LHCN-M2 (cell line): Measurements from ENCODE around the gene SWT1. TPM values are rescaled to one million over a fixed set of nuclear protein-coding genes. Genes with fewer than 3 reads are reported as not detected.
"Not testable (repeated sequence)": the region's sequence is repeated elsewhere in the genome, so short reads cannot be mapped to it uniquely, and the experiment has no call there.

Source experiments
- DNase-seq: peaks from one replicate; pipeline ENCODE4 v3.0.0-alpha.2; 2012; ENCODE audit warnings: low read depth
- total RNA-seq: library from RNA; depleted of rRNA; stranded (reverse); fragments of >200 nt; gene quantifications from 2 replicates; pipeline ENCODE4 v1.2.3, GENCODE V29; 2014

The SWT1 gene
- total RNA-seq, 1 experiment from 2014 or later = 4.2 TPM

DNA sequence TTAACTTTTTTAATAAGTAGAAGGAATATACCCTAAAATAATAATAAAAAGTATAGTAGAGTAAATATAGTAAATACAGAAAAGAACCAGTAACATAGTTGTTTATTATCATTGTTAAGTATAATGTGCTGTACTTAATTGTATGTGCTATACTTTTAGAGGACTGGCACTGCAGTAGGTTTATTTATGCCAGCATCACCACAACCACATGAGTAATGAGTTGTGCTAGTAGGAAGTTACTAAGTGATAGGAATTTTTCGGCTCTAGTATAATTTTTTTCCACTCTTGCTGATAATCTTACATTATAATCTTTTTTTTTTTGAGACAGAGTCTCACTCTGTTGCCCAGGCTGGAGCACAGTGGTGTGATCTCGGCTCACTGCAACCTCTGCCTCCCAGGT is 88.5 kb downstream of the SWT1 start:
- DNase-seq = peak; percentile 19

- no peak for DNase-seq
These were observed 92.6 kb downstream of the SWT1 start for GRCh38 chr1:185249563-185249962.

DNA sequence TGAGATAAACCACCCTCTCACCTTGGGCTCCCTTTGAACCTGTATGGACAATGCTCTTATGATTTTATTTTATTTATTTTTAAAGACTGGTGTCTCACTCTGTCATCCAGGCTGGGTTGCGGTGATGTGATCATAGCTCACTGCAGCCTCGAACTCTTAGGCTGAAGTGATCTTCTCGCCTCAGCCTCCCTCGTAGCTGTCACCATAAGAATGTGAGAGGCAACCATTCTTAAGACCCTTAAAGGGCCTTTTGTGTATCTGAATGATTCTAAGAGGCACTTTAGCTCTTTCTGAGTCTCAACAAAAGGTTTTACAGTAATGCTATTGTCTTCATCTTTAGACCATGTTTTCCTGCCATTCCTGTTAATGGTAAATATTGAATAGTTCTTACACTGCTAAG is 93.1 kb downstream of the SWT1 start:
- no peak for DNase-seq

DNA sequence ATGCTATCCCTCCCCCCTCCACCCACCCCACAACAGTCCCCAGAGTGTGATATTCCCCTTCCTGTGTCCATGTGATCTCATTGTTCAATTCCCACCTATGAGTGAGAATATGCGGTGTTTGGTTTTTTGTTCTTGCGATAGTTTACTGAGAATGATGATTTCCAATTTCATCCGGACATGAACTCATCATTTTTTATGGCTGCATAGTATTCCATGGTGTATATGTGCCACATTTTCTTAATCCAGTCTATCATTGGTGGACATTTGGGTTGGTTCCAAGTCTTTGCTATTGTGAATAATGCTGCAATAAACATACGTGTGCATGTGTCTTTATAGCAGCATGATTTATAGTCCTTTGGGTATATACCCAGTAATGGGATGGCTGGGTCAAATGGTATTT is 95.0 kb downstream of the SWT1 start:
- not testable (repeated sequence) for DNase-seq

DNA sequence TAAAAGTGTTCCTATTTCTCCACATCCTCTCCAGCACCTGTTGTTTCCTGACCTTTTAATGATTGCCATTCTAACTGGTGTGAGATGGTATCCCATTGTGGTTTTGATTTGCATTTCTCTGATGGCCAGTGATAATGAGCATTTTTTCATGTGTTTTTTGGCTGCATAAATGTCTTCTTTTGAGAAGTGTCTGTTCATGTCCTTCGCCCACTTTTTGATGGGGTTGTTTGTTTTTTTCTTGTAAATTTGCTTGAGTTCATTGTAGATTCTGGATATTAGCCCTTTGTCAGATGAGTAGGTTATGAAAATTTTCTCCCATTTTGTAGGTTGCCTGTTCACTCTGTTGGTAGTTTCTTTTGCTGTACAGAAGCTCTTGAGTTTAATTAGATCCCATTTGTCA is 95.4 kb downstream of the SWT1 start:
- not testable (repeated sequence) for DNase-seq

GRCh38 chr1:185255595-185255994 is 98.6 kb downstream of the SWT1 start:
- DNase-seq = not testable (repeated sequence)

GRCh38 chr1:185257116-185257949 is 100.4 kb downstream of the SWT1 start:
- DNase-seq = not testable (repeated sequence)

- peak; percentile 37 for DNase-seq
These were observed 100.9 kb downstream of the SWT1 start for GRCh38 chr1:185257950-185258208.

DNA sequence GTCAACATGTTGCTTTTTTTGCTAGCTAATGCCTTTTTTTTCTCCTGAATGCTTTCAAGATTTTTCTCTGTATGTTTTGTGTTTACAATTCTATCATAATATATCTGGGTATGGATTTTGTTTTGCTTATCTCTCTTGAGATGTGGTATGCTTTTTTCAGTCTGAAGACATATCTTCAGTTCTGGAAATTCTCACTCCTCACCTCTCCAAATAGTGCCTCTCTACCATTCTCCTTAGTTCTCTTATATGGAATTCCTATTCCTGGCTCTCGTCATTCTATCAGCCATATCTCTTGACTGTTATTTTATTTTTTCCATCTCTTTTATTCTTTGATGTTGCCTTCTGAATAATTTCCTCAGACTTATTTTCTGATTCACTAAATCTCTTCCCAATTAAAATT is 101.7 kb downstream of the SWT1 start:
- no peak for DNase-seq

DNA sequence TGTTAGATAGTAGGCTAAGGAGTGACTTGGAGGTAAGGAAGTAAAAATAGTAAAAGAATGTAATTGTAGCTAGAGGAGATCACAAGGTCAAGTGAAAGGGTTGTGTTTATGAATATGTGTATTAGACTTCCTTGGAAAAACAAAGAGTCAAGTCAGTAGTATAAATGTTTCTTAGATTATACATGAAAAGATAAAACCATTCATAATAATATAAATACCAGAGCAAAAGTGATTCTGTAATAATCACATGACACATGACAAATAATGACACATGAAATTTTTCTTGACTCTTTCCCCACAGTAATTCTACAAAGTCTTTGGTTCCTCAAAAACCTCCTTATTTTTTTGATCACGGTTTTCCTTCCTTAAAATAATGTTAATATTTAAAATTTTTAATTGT is 103.6 kb downstream of the SWT1 start:
- peak; percentile 10 for DNase-seq

GRCh38 chr1:185262151-185262550 is 105.2 kb downstream of the SWT1 start:
- no peak for DNase-seq

- DNase-seq = no peak
These were observed 106.3 kb downstream of the SWT1 start for GRCh38 chr1:185263292-185263691.

GRCh38 chr1:185263780-185264179 is 106.8 kb downstream of the SWT1 start:
- no peak for DNase-seq

- DNase-seq = no peak
These were observed 108.3 kb downstream of the SWT1 start for GRCh38 chr1:185265314-185265713.

- no peak for DNase-seq
These were observed 110.3 kb downstream of the SWT1 start for GRCh38 chr1:185267301-185267700.

DNA sequence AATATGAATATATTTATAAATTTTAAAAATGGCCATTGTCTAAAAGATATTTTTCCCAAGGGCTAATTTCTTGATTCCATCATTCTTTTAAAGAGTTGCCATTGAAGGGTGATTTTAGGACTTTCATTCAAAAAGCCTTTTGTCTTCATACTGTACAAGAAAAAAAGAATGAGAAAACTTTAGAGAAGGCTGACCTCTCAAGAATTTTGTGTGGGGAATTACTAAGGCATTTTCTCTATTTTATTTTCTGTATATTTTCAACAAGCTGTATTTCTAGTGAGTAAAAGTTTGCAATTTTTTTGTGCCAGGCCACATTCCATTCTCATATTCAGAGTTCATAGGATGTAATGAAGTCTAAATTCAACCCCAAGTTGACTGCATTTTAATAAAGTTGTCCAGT is 110.7 kb downstream of the SWT1 start:
- no peak for DNase-seq

GRCh38 chr1:185268352-185268751 is 111.4 kb downstream of the SWT1 start:
- no peak for DNase-seq

DNA sequence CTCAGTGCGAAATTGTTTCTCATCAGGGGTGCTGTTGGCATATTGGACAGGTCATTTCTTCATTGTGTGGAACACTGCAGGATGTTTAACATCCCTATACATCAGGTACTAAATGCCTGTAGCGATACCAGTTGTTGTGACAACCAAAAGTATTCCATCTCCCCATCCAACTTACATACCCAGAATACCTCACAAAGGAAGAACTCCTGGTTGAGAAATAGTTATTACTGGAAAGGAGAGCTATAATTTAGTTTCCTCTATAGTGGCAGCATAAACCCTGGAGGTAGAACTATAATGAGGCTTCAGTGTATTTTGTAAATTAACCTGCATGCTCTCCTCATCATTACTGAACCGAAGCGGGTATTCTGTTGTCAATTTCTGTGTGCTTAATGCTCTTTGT is 115.0 kb downstream of the SWT1 start:
- no peak for DNase-seq

DNA sequence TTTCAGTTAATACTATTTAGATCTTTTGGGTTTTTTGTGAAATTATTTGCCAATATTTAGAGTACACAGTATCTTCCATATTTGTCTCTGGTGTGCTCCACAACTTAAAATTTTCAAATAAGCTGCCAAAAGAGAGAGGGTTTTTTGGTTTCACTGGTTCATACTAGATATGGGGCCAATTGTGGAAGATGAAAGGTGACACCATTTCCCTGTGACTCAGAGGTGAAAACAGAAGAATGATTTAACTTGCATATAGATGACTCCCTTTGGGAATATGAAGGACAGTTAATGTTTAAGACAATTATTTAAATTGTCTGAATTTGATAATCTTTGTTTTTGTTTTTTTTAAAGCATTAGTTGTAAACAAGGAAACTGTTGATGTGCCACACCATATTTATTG is 122.6 kb downstream of the SWT1 start:
- peak; percentile 77 for DNase-seq

DNA sequence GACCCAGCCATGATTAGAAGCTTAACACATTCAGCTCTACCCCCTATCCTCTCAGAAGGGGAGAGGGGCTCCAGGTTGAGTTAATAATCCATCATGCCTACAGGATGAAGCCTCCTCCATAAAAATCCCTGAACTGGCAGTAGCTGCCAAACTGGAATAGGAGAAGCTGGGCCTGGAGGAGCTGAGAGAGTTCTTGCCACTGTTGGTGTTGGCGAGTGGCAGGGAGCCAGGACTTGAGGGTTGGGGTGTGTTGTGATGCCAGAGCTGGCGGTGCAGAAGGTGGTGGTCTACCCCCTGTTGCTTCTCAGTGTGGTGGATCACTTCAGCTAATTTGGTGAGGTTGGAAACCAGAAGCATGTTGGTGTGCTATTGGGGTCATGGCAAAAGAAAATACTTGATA is 123.6 kb downstream of the SWT1 start:
- no peak for DNase-seq

- no peak for DNase-seq
These were observed 124.3 kb downstream of the SWT1 start for GRCh38 chr1:185281245-185281644.

GRCh38 chr1:185284116-185284515 is 127.1 kb downstream of the SWT1 start:
- DNase-seq = no peak

DNA sequence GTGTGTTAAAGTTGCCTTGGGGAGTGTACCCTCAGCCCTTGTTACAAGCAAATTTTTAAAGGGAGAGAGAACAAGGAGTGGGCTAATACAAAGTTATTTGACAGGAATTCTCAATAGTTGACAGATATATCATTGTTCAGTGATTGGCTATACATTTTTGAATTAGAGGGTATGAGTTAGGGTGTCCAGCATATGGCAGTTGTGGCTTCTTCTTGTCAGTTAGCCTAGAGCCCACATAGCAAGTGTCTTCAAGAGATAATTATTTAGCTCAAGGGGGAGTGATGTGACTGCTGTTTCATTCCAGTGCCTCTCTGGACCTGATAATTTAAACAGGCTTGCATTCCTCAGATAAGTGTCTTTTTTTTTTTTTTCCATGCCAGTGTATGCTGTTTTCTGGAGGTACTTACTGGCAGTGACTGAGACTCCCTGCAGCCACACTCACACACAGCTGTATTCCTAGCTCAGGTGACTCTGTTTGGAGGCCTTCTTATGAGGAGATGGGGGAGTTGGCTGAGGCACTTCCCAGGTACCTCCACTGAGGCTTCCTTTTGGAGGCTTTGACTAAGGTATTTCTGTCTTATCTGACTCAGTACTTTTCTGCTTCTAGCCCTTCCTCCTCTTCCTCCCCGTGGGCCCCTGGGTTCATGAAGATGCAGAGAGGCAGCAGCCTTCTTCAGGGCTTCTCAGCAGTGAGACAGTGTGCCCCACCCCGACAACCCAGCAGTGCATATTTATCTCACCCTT is 127.7 kb downstream of the SWT1 start:
- DNase-seq = no peak
